NCI-H748 (cell line): ENCODE measurements around the gene FBLN2.
A peak's percentile ranks its signal among the peaks of the same experiment; 100 is the strongest.

Experiments
- DNase-seq: peaks from one replicate; lab custom pipeline; 2025; ENCODE audit not compliant: unreplicated experiment; lab: John Stamatoyannopoulos, UW

Gene FBLN2

GRCh38 chr3:13617981-13618380 is 69.1 kb downstream of the FBLN2 start:
- no peak for DNase-seq

- no peak for DNase-seq
These were observed 69.9 kb downstream of the FBLN2 start for GRCh38 chr3:13618836-13619235.

- no peak for DNase-seq
These were observed 70.8 kb downstream of the FBLN2 start for GRCh38 chr3:13619661-13620230.

GRCh38 chr3:13620281-13620680 is 71.4 kb downstream of the FBLN2 start:
- no peak for DNase-seq

GRCh38 chr3:13620776-13621365 is 71.9 kb downstream of the FBLN2 start:
- no peak for DNase-seq

GRCh38 chr3:13621381-13622221 is 72.7 kb downstream of the FBLN2 start:
- no peak for DNase-seq

GRCh38 chr3:13622356-13622755 is 73.4 kb downstream of the FBLN2 start:
- DNase-seq = no peak

GRCh38 chr3:13623101-13623654 is 74.3 kb downstream of the FBLN2 start:
- DNase-seq = peak; percentile 30

GRCh38 chr3:13624021-13624420 is 75.1 kb downstream of the FBLN2 start:
- no peak for DNase-seq

- no peak for DNase-seq
These were observed 75.8 kb downstream of the FBLN2 start for GRCh38 chr3:13624671-13625125.

- no peak for DNase-seq
These were observed 77.5 kb downstream of the FBLN2 start for GRCh38 chr3:13626396-13626795.

GRCh38 chr3:13626915-13627460 is 78.1 kb downstream of the FBLN2 start:
- no peak for DNase-seq

- DNase-seq = no peak
These were observed 78.8 kb downstream of the FBLN2 start for GRCh38 chr3:13627681-13628080.

- DNase-seq = no peak
These were observed 79.5 kb downstream of the FBLN2 start for GRCh38 chr3:13628432-13628831.

GRCh38 chr3:13628841-13629551 is 80.1 kb downstream of the FBLN2 start:
- DNase-seq = no peak

GRCh38 chr3:13629644-13630043 is 80.7 kb downstream of the FBLN2 start:
- DNase-seq = no peak

- no peak for DNase-seq
These were observed 82.3 kb downstream of the FBLN2 start for GRCh38 chr3:13631256-13631655.

- no peak for DNase-seq
These were observed 84.3 kb downstream of the FBLN2 start for GRCh38 chr3:13633176-13633575.

GRCh38 chr3:13634151-13634550 is 85.2 kb downstream of the FBLN2 start:
- DNase-seq = no peak

- no peak for DNase-seq
These were observed 85.7 kb downstream of the FBLN2 start for GRCh38 chr3:13634615-13635014.

GRCh38 chr3:13636186-13636585 is 87.3 kb downstream of the FBLN2 start:
- no peak for DNase-seq
